Measurements from ENCODE around the gene UPB1.

The UPB1 gene

DNA sequence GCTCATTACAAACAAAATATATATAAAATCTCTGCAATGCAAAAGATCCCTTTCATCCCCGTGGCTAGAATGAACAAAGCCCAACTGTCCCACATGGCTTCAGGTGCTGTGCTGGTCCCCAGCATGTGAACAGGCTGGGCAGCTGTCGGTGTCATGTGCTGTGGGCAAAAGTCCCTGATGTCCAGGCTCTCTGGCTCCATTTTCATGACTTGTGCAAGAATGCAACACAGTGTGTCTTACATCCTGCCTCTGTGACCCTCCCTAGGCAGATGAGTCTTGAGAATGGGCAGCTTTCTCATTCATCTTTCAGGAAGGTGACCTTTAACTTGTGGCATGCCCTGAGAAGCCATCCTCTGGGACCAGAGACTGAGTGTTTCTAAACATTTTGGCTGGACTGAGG lies 45.3 kb downstream of the UPB1 start:
- no peak for DNase-seq

GRCh38 chr22:24541681-24542515 lies 46.8 kb downstream of the UPB1 start:
- DNase-seq, result no peak

- DNase-seq, result no peak
Observed at GRCh38 chr22:24542641-24543040, 47.5 kb downstream of the UPB1 start.

GRCh38 chr22:24543185-24543601 lies 48.1 kb downstream of the UPB1 start:
- no peak for DNase-seq

DNA sequence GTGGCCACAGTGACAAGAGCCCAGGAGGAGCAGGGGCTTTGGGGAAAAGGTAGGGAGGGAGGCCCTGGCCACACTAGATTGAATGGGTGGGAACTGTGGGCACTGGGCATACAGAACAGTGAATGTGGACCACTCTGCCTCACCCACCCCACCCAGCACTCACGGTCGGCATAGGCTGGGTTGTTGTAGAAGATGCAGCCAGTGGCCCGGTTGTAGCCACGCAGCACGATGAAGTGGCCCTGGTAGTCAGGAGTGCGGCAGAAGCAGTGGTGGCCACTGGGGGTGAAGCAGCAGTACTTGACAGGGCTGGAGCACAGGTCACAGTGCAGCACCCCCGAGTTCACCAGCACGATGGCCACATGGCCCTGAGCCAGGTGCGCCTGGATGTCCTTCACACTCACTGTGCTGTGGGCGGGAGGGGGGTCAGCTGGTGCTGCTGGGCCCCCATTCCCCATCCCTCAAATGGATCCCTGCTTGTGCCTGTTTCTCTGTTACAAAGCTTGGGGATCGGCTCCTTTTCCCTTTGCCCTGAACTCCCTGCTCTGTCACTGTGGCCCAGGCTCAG lies 48.6 kb downstream of the UPB1 start:
- no peak for DNase-seq

DNA sequence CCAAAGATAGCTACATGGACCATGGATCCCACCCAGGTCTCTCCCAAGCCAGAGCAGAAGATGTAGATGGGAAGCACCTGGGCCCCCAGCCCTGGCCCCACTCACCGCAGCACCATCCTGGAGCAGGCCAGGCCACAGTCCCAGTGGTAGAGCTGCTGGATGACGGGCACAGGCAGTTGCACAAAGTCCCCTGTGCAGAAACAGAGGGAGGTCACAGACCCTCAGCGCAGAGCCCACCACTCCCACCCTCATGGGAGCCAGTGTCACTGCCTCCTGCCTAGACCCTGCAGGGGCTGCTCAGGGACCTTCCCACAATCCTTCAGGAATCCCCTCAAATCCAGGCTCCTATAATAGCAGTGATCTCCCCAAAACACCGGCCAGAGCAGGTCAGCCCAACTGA lies 53.7 kb downstream of the UPB1 start:
- no peak for DNase-seq

- no peak for DNase-seq
Observed at GRCh38 chr22:24550028-24550901, 55.1 kb downstream of the UPB1 start.

DNA sequence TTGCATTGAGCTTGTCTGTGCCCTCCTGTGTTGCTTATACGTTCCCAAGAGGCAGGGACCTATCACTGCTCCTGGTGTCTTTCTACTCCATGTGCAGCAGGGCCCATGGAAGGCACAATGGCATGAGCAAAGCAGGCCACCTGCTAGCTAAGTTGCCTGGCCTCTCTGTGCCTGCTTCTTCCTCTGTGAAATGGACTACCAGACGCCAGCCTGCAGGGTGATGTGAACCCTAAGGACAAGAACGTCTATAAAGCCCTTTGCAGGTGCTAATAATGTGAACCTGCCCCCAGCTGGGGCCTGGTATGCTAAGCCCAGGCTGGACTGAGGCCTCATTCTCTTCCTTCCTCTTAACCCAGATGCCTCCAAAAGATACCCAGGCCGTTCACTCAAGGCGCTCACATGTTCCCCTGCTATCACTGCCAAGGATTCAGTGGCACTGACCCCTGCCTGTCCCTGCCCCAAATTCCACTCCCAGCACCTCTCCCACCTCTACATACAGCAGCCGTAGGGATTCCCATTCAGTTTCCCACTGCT lies 55.8 kb downstream of the UPB1 start:
- DNase-seq, result no peak

GRCh38 chr22:24552503-24553286 lies 57.6 kb downstream of the UPB1 start:
- peak; percentile 28 for DNase-seq

DNA sequence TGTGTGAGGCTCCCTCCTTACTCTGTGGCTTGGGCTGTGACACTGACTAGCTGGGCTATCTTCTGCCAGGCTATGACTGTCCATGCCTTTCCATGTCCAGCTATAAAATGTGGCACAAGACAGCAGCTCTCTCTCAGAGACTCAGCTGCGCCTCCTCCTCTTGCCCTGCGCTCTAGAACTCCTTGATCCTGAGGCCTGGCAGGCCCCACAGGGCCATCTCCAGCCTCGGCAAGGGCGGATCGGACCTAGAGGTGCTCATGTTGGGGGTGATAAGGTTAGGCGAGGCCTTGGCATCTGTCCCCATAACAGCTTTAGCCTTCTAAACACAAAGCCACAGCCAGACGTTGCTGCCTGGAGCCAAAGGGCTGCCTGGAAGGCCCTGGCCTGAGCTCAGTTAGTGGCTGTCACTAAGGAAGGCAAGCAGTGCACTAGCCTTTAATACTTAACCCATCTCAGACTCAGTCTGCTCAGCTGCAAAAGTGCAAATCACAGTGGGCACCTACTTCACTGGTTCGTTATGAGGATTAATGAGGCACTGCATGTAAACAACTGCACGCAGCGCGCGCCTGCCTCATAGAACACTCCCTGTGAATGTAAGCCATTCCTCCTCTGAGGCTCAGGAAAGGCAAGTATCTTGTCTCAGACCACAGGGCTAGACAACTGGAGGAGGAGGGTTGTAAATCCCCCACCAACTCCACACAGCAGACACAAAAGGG lies 58.6 kb downstream of the UPB1 start:
- DNase-seq, result peak; percentile 23

GRCh38 chr22:24554313-24555164 lies 59.4 kb downstream of the UPB1 start, which contains the start of gene GUCD1:
TSS of gene GUCD1 (minus strand) at chr22:24555138. CDS start at chr22:24554991, 147 bp downstream.
- no peak for DNase-seq

DNA sequence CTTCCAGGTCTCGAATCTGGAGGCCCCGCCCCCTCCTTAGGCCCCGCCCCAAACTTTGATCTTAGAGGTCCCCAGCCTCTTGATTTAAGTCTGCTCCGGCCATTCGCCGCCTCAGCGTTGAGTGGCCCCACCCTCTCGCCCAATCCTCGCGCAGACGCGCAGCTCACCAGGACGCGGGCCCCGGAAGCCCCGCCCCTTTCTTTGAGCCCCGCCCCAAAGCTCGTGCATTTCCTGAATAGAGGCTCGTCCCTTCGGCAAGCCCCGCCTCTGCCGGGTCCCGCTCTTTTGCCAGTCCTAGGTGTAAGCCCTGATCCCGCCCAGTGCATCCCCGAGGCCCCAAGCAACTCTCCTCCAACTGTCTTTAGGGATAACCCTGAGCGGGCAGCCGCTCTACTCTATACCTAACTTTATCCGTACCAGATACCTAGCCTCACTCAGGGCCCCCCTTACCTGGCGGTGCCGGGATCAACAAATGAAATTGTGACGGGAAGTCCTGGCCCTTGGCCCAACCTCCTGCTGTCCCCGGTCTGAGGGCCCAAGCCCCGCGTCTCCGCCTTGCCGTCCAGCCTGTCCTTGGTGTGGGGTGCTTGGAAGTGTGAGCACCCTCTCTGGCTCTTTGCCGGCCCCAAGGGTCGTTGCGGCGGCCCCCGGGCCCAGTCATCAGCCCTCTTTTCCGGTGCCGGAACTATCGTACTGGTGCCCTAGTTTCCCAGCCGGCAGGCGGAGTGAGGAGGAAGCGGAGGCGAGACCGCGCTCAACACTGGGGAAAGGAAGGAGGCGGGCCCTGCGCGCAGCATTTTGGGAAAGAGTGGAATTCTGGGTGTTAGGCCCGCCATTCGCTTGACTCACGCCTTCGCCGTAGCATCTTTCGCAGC lies 60.3 kb downstream of the UPB1 start, which contains the start of gene SNRPD3:
Gene SNRPD3, plus strand, starts transcription at position 835 of the 875 bp plus-strand sequence. CDS start 1,676 bp downstream, outside the sequence.
- DNase-seq, result peak; percentile 98

GRCh38 chr22:24559471-24559870 lies 64.3 kb downstream of the UPB1 start:
- DNase-seq, result no peak

- no peak for DNase-seq
Observed at GRCh38 chr22:24563246-24563645, 68.1 kb downstream of the UPB1 start.

DNA sequence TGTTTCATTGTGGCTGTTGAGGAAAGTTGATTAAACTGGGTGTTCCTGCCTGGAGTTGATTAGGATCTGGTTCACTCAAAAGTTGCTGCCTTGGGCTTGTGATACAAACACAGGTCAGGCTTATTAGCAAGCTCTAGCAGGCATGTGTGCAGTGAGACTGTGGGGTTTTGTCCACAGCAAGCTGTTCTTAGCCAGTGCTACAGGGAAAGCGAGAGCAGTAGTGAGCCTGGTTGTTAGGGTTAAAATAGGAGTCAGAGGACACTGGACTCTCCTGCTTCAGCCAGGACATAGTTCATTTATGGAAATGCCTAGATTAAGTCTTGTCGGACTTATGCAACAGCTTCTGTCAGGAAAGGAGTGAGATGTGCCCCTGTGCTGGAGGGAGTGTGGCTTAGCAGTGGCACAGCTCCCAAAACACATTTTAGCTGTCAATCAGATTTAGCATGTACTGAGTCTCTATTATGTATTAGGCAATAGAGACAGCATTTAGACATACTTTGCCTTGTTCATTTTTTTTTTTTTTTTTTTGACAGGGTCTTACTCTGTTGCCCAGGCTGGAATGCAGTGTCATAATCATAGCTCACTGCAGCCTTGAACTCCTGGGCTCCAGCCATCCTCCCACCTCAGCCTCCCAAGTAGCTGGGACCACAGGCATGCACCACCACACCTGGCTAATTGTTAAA lies 69.4 kb downstream of the UPB1 start:
- DNase-seq, result no peak

DNA sequence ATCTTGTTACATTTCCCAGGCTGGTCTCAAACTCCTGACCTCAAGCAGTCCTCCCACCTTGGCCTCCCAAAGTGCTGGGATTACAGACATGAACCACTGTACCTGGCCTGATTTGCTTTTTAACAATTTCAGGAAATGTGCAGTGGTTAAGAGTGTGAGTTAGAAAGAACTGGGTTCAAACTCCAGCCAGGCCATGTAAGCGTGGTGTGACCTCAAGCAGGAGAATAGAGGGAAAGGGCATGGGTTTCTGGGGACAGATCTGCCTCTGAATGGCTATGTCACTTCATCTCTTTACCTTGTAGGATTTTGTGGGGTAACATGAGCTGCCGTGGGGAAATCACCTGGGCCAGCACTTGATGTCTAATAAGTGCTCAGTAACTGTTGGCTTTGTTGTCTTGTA lies 69.9 kb downstream of the UPB1 start:
- no peak for DNase-seq

- no peak for DNase-seq
Observed at GRCh38 chr22:24566899-24567511, 71.9 kb downstream of the UPB1 start.

GRCh38 chr22:24567668-24568067 lies 72.5 kb downstream of the UPB1 start:
- no peak for DNase-seq

All from NCI-H1092 treated with DMSO at 0.1 percent for 48 hours (cell line).